Suprapubic skin (tissue), 4 donors: ENCODE results near the gene FNIP1. TPM values are rescaled to one million over a fixed set of nuclear protein-coding genes. Genes with fewer than 3 reads are reported as not detected.
A peak's percentile ranks its signal among the peaks of the same experiment; 100 is the strongest.

Experiments used
- DNase-seq, 2 donors: peaks; one replicate each; pipeline ENCODE4 v3.0.0-alpha.2; 2019; ENCODE audit warnings: low spot score in 2 of 2
- H3K27ac ChIP-seq: fragments of 200-600 bp; sonication (generic); one replicate; pipeline ENCODE4 v1.5.1; 2019
- H3K27me3 ChIP-seq: fragments of 200-600 bp; sonication (generic); one replicate; pipeline ENCODE4 v1.5.1; 2019
- H3K36me3 ChIP-seq: fragments of 200-600 bp; sonication (generic); one replicate; pipeline ENCODE4 v1.5.1; 2019
- H3K4me1 ChIP-seq: fragments of 200-600 bp; sonication (generic); one replicate; pipeline ENCODE4 v1.5.1; 2019
- H3K4me3 ChIP-seq: fragments of 200-600 bp; sonication (generic); one replicate; pipeline ENCODE4 v1.5.1; 2019; ENCODE audit warnings: mild to moderate bottlenecking
- H3K9me3 ChIP-seq: fragments of 200-600 bp; sonication (generic); one replicate; pipeline ENCODE4 v1.5.1; 2019
- EP300 ChIP-seq: sonication (generic); formaldehyde crosslinking; IDR thresholded peaks from one replicate; pipeline ENCODE4 v1.6.1; 2017; ENCODE audit warnings: antibody characterized with exemption
- POLR2A ChIP-seq, 2 donors: fragments of 450-650 bp; IDR thresholded peaks; one replicate each; pipeline ENCODE4 v1.6.1; 2017; ENCODE audit warnings: antibody characterized with exemption in 2 of 2, mild to moderate bottlenecking in 2 of 2, moderate library complexity in 2 of 2
- POLR2AphosphoS5 ChIP-seq, 3 donors: sonication (generic); formaldehyde crosslinking; IDR thresholded peaks; one replicate each; pipeline ENCODE4 v1.6.1; 2017; ENCODE audit warnings: antibody characterized with exemption in 3 of 3
- WGBS: methylation state at CpG from one replicate; pipeline ENCODE4 v1.1.5; 2018; 5-methylcytosine and 5-hydroxymethylcytosine counted together
- total RNA-seq, 4 donors: library from RNA; depleted of rRNA; stranded (reverse); fragments of >200 nt; gene quantifications; one replicate each; pipeline ENCODE4 v1.1.0, GENCODE V29; 2016
- TF ChIP-seq, protein P1 (sequence below), 2 donors: fragments of 200-600 bp in 1 of 2; fragments of 450-650 bp in 1 of 2; sonication (generic) in 1 of 2; IDR thresholded peaks; one replicate each; pipeline ENCODE4 v1.5.1; 2016 to 2019; ENCODE audit warnings: antibody characterized with exemption in 2 of 2, mild to moderate bottlenecking in 1 of 2, moderate library complexity in 1 of 2

The FNIP1 gene
- total RNA-seq, 4 donors from 2014 or later = 24.6 to 65.4 (median 26.9) TPM

- DNase-seq = no peak
- Histone ChIP-seq H3K36me3 (peaks cover 32% of the 10 kb centered on the region), H3K4me3 (no peak overlapping the region), H3K27me3 (no peaks in the 10 kb centered on the region), H3K27ac (no peak overlapping the region), H3K4me1 (no peaks in the 10 kb centered on the region), H3K9me3 (no peaks in the 10 kb centered on the region)
- no peak for TF ChIP-seq POLR2AphosphoS5 (IDR thresholded peaks at IDR 0.05)
- WGBS = 95% methylated on average over 7 of the region's 7 CpGs
Measured at GRCh38 chr5:131644822-131645221, 152.0 kb downstream of the FNIP1 start.

GRCh38 chr5:131644370-131644769 is 152.4 kb downstream of the FNIP1 start:
- TF ChIP-seq POLR2A (IDR thresholded peaks at IDR 0.05) = no peak
- no peak for TF ChIP-seq POLR2AphosphoS5 (IDR thresholded peaks at IDR 0.05)
- no peak for TF ChIP-seq EP300
- Histone ChIP-seq H3K4me3 (no peak overlapping the region), H3K36me3 (peaks cover 29% of the 10 kb centered on the region), H3K27me3 (no peaks in the 10 kb centered on the region), H3K4me1 (no peaks in the 10 kb centered on the region), H3K27ac (no peak overlapping the region), H3K9me3 (no peaks in the 10 kb centered on the region)
- WGBS = 91% methylated on average over 1 of the region's 1 CpG
- DNase-seq = no peak

- no peaks in the 10 kb centered on the region for H3K27me3 ChIP-seq
Measured at GRCh38 chr5:131641494-131641893, 155.3 kb downstream of the FNIP1 start.

DNA sequence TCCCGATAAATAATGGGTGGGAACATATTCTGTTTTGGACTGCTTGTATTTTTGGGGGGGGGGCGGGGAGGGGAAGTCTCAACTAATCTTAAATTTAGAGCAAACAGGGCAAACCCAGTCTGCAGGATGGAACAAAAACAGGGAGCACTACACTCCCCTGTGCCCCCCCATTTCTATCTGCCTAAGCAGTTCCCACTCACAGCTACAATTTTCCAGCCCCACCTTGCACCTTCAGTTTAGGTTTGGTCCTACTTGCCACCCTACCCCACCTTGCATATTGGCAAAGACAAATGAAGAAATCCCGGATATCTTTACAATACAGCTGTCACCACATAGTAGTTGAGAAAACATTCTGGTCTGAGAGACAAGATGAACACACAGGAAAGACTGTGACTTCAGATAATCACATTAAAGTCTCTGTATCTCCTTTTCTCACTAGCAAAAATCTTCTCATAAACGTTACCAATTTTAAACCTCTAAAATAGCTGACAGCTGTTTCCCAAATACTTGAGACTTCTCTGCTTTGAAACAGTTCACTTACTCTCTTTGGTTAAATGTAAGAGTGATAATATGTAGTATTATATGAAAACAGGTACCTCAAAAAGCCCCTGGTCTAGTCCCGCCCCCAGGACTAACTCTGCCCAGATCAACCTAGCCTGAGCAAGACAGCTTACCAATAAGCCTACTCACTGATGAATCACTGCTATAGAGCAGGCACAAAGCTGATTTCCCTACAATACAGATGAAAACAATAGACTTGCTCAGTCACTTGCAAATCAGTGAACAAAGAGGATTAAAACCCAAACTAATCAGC is 156.6 kb downstream of the FNIP1 start:
- WGBS = 65% methylated on average over 5 of the region's 5 CpGs
- Histone ChIP-seq H3K4me1 (peaks cover 11% of the 10 kb centered on the region), H3K9me3 (no peaks in the 10 kb centered on the region), H3K27ac (no peak overlapping the region), H3K4me3 (no peak overlapping the region), H3K36me3 (peaks cover 9% of the 10 kb centered on the region), H3K27me3 (no peaks in the 10 kb centered on the region)
- TF ChIP-seq POLR2A (IDR thresholded peaks at IDR 0.05) = no peak
- no peak for TF ChIP-seq EP300
- TF ChIP-seq POLR2AphosphoS5 (IDR thresholded peaks at IDR 0.05) = no peak
- no peak for DNase-seq

More at GRCh38 chr5:131641494-131641893, 155.3 kb downstream of the FNIP1 start:
- TF ChIP-seq POLR2AphosphoS5 (IDR thresholded peaks at IDR 0.05) = no peak
- no peak for TF ChIP-seq EP300
- TF ChIP-seq, protein P1, sequence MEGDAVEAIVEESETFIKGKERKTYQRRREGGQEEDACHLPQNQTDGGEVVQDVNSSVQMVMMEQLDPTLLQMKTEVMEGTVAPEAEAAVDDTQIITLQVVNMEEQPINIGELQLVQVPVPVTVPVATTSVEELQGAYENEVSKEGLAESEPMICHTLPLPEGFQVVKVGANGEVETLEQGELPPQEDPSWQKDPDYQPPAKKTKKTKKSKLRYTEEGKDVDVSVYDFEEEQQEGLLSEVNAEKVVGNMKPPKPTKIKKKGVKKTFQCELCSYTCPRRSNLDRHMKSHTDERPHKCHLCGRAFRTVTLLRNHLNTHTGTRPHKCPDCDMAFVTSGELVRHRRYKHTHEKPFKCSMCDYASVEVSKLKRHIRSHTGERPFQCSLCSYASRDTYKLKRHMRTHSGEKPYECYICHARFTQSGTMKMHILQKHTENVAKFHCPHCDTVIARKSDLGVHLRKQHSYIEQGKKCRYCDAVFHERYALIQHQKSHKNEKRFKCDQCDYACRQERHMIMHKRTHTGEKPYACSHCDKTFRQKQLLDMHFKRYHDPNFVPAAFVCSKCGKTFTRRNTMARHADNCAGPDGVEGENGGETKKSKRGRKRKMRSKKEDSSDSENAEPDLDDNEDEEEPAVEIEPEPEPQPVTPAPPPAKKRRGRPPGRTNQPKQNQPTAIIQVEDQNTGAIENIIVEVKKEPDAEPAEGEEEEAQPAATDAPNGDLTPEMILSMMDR (IDR thresholded peaks at IDR 0.05) = no peak
- TF ChIP-seq POLR2A (IDR thresholded peaks at IDR 0.05) = no peak
- Histone ChIP-seq H3K4me1 (peaks cover 4% of the 10 kb centered on the region), H3K9me3 (no peaks in the 10 kb centered on the region), H3K4me3 (no peak overlapping the region), H3K27ac (no peak overlapping the region), H3K36me3 (peaks cover 19% of the 10 kb centered on the region)
- 100% methylated on average over 1 of the region's 1 CpG for WGBS
- no peak for DNase-seq

GRCh38 chr5:131639148-131639547 is 157.7 kb downstream of the FNIP1 start:
- peaks cover 11% of the 10 kb centered on the region for H3K4me1 ChIP-seq
- H3K4me3 ChIP-seq = no peak overlapping the region
- DNase-seq = no peak
- no peak for TF ChIP-seq POLR2AphosphoS5 (IDR thresholded peaks at IDR 0.05)
- no peaks in the 10 kb centered on the region for H3K27me3 ChIP-seq
- no peaks in the 10 kb centered on the region for H3K36me3 ChIP-seq
- H3K27ac ChIP-seq = no peak overlapping the region
- no peaks in the 10 kb centered on the region for H3K9me3 ChIP-seq

GRCh38 chr5:131637694-131638093 is 159.1 kb downstream of the FNIP1 start:
- WGBS = 77% methylated on average over 4 of the region's 4 CpGs
- H3K9me3 ChIP-seq = no peaks in the 10 kb centered on the region
- no peaks in the 10 kb centered on the region for H3K27me3 ChIP-seq
- no peak for DNase-seq
- H3K4me3 ChIP-seq = no peak overlapping the region
- H3K36me3 ChIP-seq = no peaks in the 10 kb centered on the region
- TF ChIP-seq, protein P1 (IDR thresholded peaks at IDR 0.05) = no peak
- no peak for TF ChIP-seq EP300
- no peak for TF ChIP-seq POLR2A (IDR thresholded peaks at IDR 0.05)
- TF ChIP-seq POLR2AphosphoS5 (IDR thresholded peaks at IDR 0.05) = no peak
- peaks cover 25% of the 10 kb centered on the region for H3K4me1 ChIP-seq
- no peak overlapping the region for H3K27ac ChIP-seq

DNA sequence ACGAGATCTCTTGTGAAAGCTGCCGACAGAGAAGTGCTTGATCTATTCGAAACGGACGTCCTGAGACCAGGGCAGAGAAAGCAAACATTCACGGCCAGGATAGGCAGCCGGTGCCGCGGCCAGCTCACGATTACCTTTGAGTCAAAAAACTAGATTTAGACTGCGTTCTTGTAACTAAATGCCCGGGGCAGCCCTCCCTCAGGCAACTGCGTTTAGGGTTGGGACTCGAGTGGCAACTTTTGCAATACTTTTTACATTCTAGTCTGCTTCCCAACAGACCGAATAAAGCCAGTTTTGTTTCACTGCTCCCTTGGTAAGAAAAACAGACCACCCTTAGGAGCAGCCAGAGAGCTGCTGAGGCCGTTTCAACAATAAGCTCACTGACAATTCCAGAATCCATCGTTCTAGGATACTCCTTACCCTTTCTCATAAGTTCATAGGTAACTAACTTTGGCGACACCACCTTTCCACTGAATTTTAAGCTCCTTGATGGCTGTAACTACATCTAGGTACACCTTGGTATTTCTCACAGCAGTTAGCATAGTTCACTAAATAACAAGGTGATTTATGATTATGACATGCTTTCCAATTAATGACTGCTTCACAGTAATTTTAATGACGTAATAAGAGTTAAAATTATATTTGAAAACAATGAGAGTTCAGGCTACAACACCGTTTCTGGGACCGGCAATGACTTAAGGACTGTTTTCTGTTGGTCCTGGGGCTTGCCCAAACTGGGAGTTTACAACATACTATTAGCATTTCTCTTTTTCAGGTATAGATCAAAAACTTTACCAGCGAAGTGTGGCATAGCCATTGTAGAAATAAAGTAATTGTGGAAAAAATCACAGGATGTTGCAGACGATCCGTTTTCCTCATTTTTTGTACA is 160.9 kb downstream of the FNIP1 start:
- no peak for DNase-seq
- 4% methylated on average over 24 of the region's 24 CpGs for WGBS
- H3K27me3 ChIP-seq = no peaks in the 10 kb centered on the region
- peak overlapping the region; percentile 99 for H3K27ac ChIP-seq
- H3K36me3 ChIP-seq = no peaks in the 10 kb centered on the region
- no peak for TF ChIP-seq POLR2A (IDR thresholded peaks at IDR 0.05)
- H3K4me3 ChIP-seq = peak overlapping the region; percentile 76
- no peaks in the 10 kb centered on the region for H3K9me3 ChIP-seq
- peaks cover 28% of the 10 kb centered on the region for H3K4me1 ChIP-seq
